Sciatic nerve (tissue), 2 donors: Measurements from ENCODE around the gene TCF3. TPM values are rescaled to one million over a fixed set of nuclear protein-coding genes. Genes with fewer than 3 reads are reported as not detected.

Source experiments
- ATAC-seq: fragments of 200-7000 bp; cut with Tn5 transposase; one replicate; pipeline ENCODE4 v1.9.1; 2020; ENCODE audit warnings: mild to moderate bottlenecking, moderate library complexity
- DNase-seq: peaks from one replicate; pipeline ENCODE4 v3.0.0-alpha.2; 2020; ENCODE audit warnings: low spot score
- intact Hi-C: fragments of 100-400 bp; cut with DNase I; formaldehyde crosslinking; loops from one replicate; pipeline ENCODE4 v1.14.2; 2022
- total RNA-seq: library from RNA; stranded (reverse); fragmentation: NEBNext Ultra II Directional; extraction: Animal tissue kit (Norgen Biotek cat#: 25700); gene quantifications from one replicate; pipeline ENCODE4 v1.2.1, GENCODE V29; 2021
- donor health status: DM: no; HTN: no; CAD: no.
- donor health status: DM: no; HTN: no; CAD: no.

The TCF3 gene
- total RNA-seq, 1 donor from 2014 or later = 48.7 TPM

- no peak for DNase-seq
- intact Hi-C loops = no loop called here
- no peak for ATAC-seq
These were observed 34.0 kb downstream of the TCF3 start for GRCh38 chr19:1618157-1619093.

DNA sequence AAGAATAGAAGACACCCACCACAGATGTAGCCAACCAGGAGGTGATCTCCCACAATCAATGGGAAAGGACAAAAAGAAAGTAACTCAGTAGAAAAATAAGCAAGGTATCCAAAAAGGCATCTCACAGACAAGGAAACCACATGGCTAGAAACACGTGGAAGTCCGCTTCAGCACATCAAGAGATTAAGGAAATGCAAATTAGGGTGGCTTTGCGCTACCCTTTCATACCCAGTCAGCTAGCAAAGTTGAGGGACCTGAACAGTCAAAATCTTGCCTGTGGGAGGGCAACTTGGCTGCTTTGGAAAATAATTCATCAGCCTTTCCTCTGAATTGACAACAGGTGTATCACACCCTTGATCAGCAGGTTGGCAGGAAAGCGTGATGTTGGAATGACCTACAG is 35.5 kb downstream of the TCF3 start:
- no peak for ATAC-seq
- intact Hi-C loops = no loop called here
- DNase-seq = no peak

DNA sequence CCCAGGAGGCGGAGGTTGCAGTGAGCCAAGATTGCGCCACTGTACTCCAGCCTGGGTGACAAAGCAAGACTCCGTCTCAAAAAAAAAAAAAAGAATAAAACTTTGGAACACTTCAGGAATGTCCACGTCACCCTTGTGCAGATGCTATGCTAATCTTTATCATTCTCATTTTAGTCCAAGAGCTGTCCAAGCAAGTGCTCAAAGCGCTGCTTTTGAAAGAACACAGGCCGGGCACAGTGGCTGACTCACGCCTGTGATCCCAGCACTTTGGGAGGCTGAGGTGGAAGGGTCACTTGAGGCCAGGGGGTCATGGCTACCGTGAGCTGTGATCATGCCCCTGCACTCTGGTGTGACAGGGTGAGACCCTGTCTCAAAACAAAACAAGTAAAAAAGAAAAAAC is 36.0 kb downstream of the TCF3 start:
- intact Hi-C loops = no loop called here

DNA sequence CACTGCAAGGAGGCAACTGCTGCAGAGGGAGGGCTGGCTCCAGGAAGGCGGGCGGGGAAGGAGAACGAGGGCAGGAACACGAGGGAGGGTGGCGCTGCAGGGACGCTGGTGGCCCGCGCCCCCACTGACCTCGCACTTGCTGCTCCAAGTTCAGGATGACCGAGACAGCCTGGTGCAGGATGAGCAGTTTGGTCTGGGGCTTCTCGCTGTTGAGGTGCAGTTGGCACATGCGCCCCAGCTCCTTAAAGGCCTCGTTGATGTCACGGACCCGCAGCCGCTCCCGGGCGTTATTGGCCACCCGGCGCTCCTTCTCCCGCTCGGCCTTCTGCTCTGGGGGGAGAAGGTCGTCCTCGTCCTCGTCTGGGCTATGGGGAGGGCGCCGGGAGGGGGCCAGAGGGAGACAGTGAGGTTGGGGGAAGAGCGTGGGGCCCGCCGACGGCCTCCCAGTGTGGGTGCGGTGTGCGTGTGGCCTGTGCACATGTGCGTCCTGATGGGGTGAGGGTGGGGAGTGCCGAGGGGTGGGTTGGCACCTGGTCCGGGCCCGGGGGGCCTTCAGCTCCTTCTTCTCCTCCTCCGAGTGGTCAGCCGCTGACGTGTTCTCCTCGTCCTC is 37.2 kb downstream of the TCF3 start:
- no peak for DNase-seq
- intact Hi-C loops = no loop called here
- no peak for ATAC-seq

More for the DNA sequence above, 36.0 kb downstream of the TCF3 start:
- DNase-seq = no peak
- ATAC-seq = no peak

- DNase-seq (no peak), ATAC-seq (no peak)
- intact Hi-C loops = no loop called here
These were observed 38.4 kb downstream of the TCF3 start for GRCh38 chr19:1613808-1614570.

- ATAC-seq (no peak), DNase-seq (no peak)
- intact Hi-C loops = no loop called here
These were observed 39.3 kb downstream of the TCF3 start for GRCh38 chr19:1613146-1613545.

- no peak for ATAC-seq
- DNase-seq = no peak
- intact Hi-C loops = no loop called here
These were observed 40.0 kb downstream of the TCF3 start for GRCh38 chr19:1612114-1613086.

- ATAC-seq = no peak
- DNase-seq = no peak
- intact Hi-C loops = no loop called here
These were observed 41.1 kb downstream of the TCF3 start for GRCh38 chr19:1611353-1611752.

DNA sequence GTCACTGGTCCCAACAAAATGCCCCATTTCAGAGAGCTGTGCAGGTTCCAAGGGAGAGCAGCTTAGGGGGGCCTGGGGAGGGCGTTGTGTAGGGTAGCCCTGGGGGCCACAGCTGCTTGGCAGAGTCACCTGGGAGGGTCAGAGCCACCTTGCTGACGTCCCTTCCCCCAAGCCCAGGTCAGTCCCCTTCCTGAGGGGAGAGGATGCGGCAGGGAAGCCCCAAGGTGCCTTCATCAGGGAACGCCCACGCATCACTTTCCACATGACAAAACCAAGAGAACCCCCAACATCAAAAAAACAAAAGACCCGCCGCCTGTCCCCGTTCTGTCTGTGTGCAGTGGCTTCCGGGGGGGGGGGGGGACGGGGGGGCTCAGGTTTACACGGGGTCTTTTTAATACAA is 41.8 kb downstream of the TCF3 start:
- intact Hi-C loops = no loop called here
- ATAC-seq = no peak
- no peak for DNase-seq

- DNase-seq (no peak), ATAC-seq (no peak)
- intact Hi-C loops = loop anchor here (5.0 kb wide), 1 partner anchor 42 kb away; the partner anchor contains the start of gene TCF3
These were observed 42.5 kb downstream of the TCF3 start for GRCh38 chr19:1609680-1610474.

DNA sequence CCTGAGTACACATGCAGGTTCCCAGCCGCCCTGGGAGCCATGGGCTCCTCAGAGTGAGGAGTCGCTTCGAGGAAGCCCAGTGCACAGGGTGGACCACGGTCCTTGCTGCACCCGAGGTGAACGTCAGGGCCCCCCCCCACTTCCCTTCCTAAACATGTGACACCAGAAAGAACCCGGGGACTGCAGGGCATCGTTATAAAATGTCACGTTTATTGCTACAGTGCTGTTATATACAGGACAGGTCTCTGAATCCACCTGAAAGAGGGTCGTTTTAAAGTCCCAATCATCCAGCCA is 43.4 kb downstream of the TCF3 start:
- no peak for ATAC-seq
- intact Hi-C loops = loop anchor here (5.0 kb wide), 1 partner anchor 43 kb away; the partner anchor contains the start of gene TCF3
- DNase-seq = no peak

DNA sequence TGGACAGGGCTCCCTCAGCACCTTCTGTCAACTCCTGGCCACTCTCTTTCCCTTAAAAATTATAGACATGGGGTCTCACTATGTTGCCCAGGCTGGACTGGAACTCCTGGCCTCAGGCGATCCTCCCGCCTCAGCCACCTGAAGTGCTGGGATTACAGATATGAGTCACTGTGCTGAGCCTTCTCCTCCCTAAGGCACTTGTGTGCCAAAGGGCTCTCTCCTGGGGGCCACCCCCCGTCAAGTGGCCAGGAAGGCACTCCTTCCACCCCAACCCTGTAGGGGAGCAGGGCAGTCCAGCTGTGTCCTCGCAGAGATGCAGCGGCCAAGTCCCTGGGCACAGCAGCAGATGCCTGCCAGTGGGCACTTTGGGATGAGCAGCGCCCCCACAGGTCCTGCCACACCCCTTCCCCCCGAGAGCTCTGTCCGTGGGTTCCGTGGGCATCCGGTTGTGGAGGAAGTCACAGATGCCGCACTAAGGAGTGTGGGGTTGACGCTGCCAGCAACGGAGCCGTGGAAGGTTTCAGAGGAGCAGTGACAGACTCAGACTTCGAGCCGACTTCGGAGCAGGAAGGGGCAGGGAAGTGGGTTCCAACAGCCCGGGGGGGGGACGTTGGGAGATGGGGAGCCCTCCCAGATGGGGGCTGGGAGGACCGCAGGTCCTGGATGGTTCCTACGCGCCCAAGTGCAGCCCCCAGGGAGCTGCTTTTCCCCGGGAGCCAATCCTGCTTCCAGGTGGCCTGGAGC is 43.9 kb downstream of the TCF3 start:
- ATAC-seq (no peak), DNase-seq (no peak)
- intact Hi-C loops = loop anchor here (5.0 kb wide), 1 partner anchor 44 kb away; the partner anchor contains the start of gene TCF3

- intact Hi-C loops = loop anchor here (5.0 kb wide), 1 partner anchor 46 kb away; the partner anchor contains the start of gene TCF3
These were observed 46.2 kb downstream of the TCF3 start for GRCh38 chr19:1606138-1606651.

DNA sequence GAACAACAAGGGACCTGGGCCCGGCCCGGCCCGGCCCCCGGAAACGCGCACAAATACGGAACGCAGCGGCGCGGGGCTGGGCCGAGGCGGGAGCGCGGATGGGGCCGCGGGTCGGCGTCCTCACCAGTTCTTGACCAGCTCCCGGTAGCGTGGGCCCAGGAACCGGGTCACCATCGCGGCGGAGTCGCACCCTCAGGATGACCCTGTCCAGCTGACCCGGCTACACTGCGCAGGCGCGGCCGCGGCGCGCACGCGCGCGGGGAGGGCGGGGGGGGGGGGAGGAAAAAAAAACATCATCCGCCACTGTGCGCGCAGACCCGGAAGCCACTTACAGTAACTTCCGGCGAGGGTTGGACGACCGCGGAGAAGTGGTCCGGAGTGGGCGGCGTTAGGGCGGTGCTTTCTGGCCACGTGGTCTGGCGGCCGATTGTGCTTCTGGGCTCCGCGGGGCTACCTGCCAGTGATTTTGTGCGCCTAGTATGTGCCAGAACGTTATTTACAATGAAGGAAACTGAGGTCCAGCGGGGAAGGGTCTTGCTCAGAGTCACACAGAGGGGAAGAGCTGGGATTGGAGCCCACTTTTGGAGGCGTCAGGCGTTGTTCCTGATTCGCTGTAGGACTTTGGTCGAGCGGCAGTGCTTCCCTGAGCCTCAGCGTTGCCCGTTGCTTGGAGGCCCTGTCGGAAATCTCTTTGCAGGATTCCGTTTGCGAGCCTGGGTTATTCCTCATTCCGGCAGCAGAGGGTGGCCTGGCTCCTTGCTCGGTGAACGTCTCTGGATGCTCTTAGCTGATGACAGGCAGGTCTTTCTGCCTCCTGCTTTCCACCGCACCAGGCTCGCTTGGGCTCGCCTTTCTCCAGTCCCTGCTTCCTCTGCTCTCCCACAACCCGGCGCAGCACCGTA is 46.9 kb downstream of the TCF3 start, which contains the start of gene UQCR11:
Gene UQCR11, minus strand, starts transcription at position 227 of the 902 bp plus-strand sequence. Its CDS starts 53 bp downstream, at position 174.
- intact Hi-C loops = loop anchor here (5.0 kb wide), 1 partner anchor 47 kb away; the partner anchor contains the start of gene TCF3

More at GRCh38 chr19:1606138-1606651, 46.2 kb downstream of the TCF3 start:
- no peak for ATAC-seq
- DNase-seq = no peak

DNA sequence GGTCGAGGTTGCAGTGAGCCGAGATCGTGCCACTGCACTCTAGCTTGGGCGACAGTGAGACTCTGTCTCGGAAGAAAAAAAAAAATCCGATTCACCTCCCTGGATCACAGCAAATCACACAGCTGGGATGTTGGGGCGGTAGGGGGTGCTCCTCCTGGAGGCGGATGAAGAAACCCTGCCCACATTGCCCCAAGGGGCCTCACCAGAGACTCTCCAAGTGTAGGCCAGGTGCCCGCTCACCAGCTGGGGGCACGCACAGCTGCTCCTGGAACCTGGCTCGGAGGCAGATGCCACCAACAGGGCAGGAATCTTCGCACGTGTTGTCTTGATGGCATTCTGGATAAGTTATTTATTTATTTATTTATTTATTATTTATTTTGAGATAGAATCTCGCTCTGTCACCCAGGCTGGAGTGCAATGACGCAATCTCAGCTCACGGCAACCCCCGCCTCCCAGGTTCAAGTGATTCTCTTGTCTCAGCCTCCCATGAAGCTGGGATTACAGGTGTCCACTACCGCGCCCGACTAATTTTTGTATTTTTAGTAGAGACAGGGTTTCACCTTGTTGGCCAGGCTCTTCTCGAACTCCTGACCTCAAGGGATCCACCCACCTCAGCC is 50.2 kb downstream of the TCF3 start:
- no peak for ATAC-seq
- DNase-seq = no peak
- intact Hi-C loops = no loop called here

More for the DNA sequence above, 46.9 kb downstream of the TCF3 start, which contains the start of gene UQCR11:
- ATAC-seq (peak; percentile 97), DNase-seq (peak; percentile 97)
